ENCODE measurements around the gene CHST8.

The CHST8 gene

GRCh38 chr19:33773704-33774624 lies 152.2 kb downstream of the CHST8 start:
- no peak for DNase-seq

GRCh38 chr19:33774751-33775150 lies 153.0 kb downstream of the CHST8 start:
- no peak for DNase-seq

GRCh38 chr19:33775731-33776487 lies 154.2 kb downstream of the CHST8 start:
- no peak for DNase-seq

- no peak for DNase-seq
Measured at GRCh38 chr19:33777351-33777750, 155.6 kb downstream of the CHST8 start.

- no peak for DNase-seq
Measured at GRCh38 chr19:33777753-33778088, 156.0 kb downstream of the CHST8 start.

- DNase-seq = peak in 1 of 2 experiments; percentile 87
Measured at GRCh38 chr19:33778089-33778791, 156.5 kb downstream of the CHST8 start.

GRCh38 chr19:33779849-33780248 lies 158.1 kb downstream of the CHST8 start:
- DNase-seq = no peak

- no peak for DNase-seq
Measured at GRCh38 chr19:33780251-33780650, 158.5 kb downstream of the CHST8 start.

- no peak for DNase-seq
Measured at GRCh38 chr19:33780746-33781145, 159.0 kb downstream of the CHST8 start.

- no peak for DNase-seq
Measured at GRCh38 chr19:33781415-33781935, 159.7 kb downstream of the CHST8 start.

GRCh38 chr19:33781996-33782395 lies 160.2 kb downstream of the CHST8 start:
- DNase-seq = no peak

GRCh38 chr19:33784432-33784831 lies 162.7 kb downstream of the CHST8 start:
- DNase-seq = no peak

- no peak for DNase-seq
Measured at GRCh38 chr19:33785795-33786194, 164.0 kb downstream of the CHST8 start.

- DNase-seq = no peak
Measured at GRCh38 chr19:33788676-33789075, 166.9 kb downstream of the CHST8 start.

GRCh38 chr19:33789344-33789743 lies 167.6 kb downstream of the CHST8 start:
- no peak for DNase-seq

GRCh38 chr19:33794683-33795369 lies 173.1 kb downstream of the CHST8 start:
- DNase-seq = no peak

GRCh38 chr19:33795370-33796163 lies 173.8 kb downstream of the CHST8 start:
- peak; percentile 83 to 84 for DNase-seq

- DNase-seq = peak in 1 of 2 experiments; percentile 64
Measured at GRCh38 chr19:33796164-33796875, 174.6 kb downstream of the CHST8 start, which contains the start of gene KCTD15. KCTD15 (plus strand) TSS chr19:33796870; CDS start chr19:33800455, 3,585 bp downstream.

GRCh38 chr19:33797802-33798671 lies 176.3 kb downstream of the CHST8 start:
- no peak for DNase-seq

- no peak for DNase-seq
Measured at GRCh38 chr19:33798681-33799111, 176.9 kb downstream of the CHST8 start.

All from NCI-H446 (cell line).